ENCODE measurements around the gene CAMK2N2.

The CAMK2N2 gene

DNA sequence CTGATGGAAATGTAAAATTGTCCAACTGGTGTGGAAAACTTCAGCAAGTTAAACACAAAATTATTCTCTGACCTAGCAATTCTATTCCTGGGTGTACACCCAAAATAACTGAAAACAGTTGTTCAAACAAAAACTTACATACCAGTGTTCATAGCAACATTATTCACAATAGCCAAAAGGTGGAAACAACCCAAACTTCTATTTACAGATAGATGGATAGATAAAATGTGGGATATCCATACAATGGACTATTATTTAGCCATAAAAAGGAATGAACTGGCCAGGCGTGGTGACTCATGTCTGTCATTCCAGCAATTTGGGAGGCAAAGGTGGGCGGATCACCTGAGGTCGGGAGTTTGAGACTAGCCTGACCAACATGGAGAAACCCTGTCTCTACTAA is 38.8 kb downstream of the CAMK2N2 start:
- no peak for DNase-seq (ENCODE audit: low read depth, low spot score)

DNA sequence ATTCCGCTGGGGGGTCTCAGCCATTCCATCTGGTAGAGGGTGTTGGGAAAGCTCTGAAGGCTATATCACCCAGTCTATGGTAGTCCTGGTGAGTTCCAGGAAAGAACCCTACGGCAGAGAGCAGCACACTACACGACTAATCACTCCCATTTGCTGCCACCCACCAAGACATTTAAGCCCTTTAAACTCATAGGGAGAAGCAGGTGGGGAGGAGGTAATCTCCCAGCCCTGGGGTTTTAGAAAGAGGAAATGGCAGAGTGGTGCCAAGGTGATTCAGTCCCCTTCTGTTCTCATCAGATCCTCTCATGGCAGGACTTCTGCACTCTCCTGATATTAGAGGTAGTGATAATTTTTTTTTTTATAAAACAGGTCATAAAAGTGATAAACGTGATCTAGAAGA is 42.5 kb downstream of the CAMK2N2 start:
- DNase-seq (ENCODE audit: low read depth, low spot score): no peak

DNA sequence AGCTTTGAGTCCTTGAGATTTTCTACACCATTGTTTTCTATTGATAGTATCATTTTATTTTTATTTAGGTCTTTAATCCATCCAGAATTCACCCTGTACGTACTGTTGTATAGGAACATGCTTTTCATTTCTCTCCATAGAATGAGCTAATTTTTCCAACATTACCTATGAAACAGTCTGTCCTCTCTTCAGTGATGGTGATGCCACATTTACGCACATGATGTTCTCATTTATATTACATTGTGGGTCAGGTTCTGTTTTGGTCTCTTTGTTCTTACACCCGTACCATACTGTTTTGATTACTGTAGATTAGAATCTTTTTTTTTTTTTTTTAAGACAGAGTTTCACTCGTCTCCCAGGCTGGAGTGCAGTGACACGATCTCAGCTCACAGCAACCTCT is 49.6 kb downstream of the CAMK2N2 start:
- DNase-seq (ENCODE audit: low read depth, low spot score): no peak

DNA sequence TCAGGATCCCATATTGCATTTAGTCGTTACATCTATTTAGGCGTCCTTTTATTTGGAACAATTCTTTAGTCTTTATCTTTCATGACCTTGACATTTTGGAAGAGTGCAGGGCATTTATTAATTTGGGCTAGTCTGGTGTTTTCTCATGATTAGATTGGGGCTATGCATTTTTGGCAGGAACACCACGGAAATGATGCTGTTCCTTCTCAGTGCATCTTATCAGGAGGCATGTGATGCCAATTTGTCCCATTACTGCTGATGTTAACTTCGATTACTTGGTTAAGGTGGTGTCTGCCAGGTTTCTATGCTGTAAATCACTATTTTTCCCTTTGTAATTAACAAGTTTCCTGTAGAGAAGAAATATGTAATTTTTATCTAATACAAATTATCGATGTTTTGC is 50.1 kb downstream of the CAMK2N2 start:
- no peak for DNase-seq (ENCODE audit: low read depth, low spot score)
